Rectal smooth muscle tissue (tissue), 1 donor: Measurements from ENCODE around the gene MAEA.

ENCODE experiments used
- H3K27ac ChIP-seq: one replicate; pipeline ENCODE4 v1.7.0; 2013; ENCODE audit warnings: low read depth, low read length, inconsistent platforms
- H3K27me3 ChIP-seq: one replicate; pipeline ENCODE4 v1.7.0; 2013; ENCODE audit warnings: low read length; ENCODE audit not compliant: control insufficient read depth, insufficient read depth
- H3K36me3 ChIP-seq: one replicate; pipeline ENCODE4 v1.7.0; 2013; ENCODE audit warnings: low read length; ENCODE audit not compliant: control insufficient read depth, insufficient read depth
- H3K4me1 ChIP-seq: one replicate; pipeline ENCODE4 v1.7.0; 2013; ENCODE audit warnings: low read length; ENCODE audit not compliant: control insufficient read depth, insufficient read depth
- H3K4me3 ChIP-seq: one replicate; pipeline ENCODE4 v1.7.0; 2013; ENCODE audit warnings: low read length
- H3K9ac ChIP-seq: one replicate; pipeline ENCODE4 v1.7.0; 2013; ENCODE audit warnings: low read length

Gene MAEA

GRCh38 chr4:1253831-1254230 is 35.9 kb upstream of the MAEA start:
- Histone ChIP-seq H3K36me3 (no peaks in the 10 kb centered on the region), H3K4me3 (no peak overlapping the region), H3K27me3 (no peaks in the 10 kb centered on the region), H3K27ac (no peak overlapping the region), H3K9ac (no peak overlapping the region), H3K4me1 (peaks cover 10% of the 10 kb centered on the region)

GRCh38 chr4:1255151-1255550 is 34.5 kb upstream of the MAEA start:
- peaks cover 7% of the 10 kb centered on the region for H3K4me1 ChIP-seq
- H3K4me3 ChIP-seq: no peak overlapping the region
- no peaks in the 10 kb centered on the region for H3K36me3 ChIP-seq
- H3K9ac ChIP-seq: no peak overlapping the region
- H3K27me3 ChIP-seq: no peaks in the 10 kb centered on the region
- H3K27ac ChIP-seq: no peak overlapping the region

GRCh38 chr4:1255699-1256098 is 34.0 kb upstream of the MAEA start:
- H3K9ac ChIP-seq: no peak overlapping the region
- H3K27me3 ChIP-seq: no peaks in the 10 kb centered on the region
- peaks cover 1% of the 10 kb centered on the region for H3K4me1 ChIP-seq
- H3K36me3 ChIP-seq: no peaks in the 10 kb centered on the region
- no peak overlapping the region for H3K4me3 ChIP-seq
- no peak overlapping the region for H3K27ac ChIP-seq

GRCh38 chr4:1258457-1258856 is 31.2 kb upstream of the MAEA start:
- no peaks in the 10 kb centered on the region for H3K27me3 ChIP-seq
- no peak overlapping the region for H3K27ac ChIP-seq
- no peak overlapping the region for H3K9ac ChIP-seq
- no peaks in the 10 kb centered on the region for H3K4me1 ChIP-seq
- no peaks in the 10 kb centered on the region for H3K36me3 ChIP-seq
- no peak overlapping the region for H3K4me3 ChIP-seq

- Histone ChIP-seq H3K9ac (no peak overlapping the region), H3K4me3 (no peak overlapping the region), H3K4me1 (no peaks in the 10 kb centered on the region), H3K27ac (no peak overlapping the region), H3K27me3 (no peaks in the 10 kb centered on the region), H3K36me3 (no peaks in the 10 kb centered on the region)
Measured at GRCh38 chr4:1259966-1260365, 29.7 kb upstream of the MAEA start.

- H3K27me3 ChIP-seq: no peaks in the 10 kb centered on the region
- H3K4me3 ChIP-seq: no peak overlapping the region
- H3K4me1 ChIP-seq: no peaks in the 10 kb centered on the region
- no peaks in the 10 kb centered on the region for H3K36me3 ChIP-seq
- H3K27ac ChIP-seq: no peak overlapping the region
- no peak overlapping the region for H3K9ac ChIP-seq
Measured at GRCh38 chr4:1260418-1261106, 29.1 kb upstream of the MAEA start.

- no peak overlapping the region for H3K9ac ChIP-seq
- H3K27ac ChIP-seq: no peak overlapping the region
- H3K4me3 ChIP-seq: no peak overlapping the region
- H3K4me1 ChIP-seq: no peaks in the 10 kb centered on the region
- H3K36me3 ChIP-seq: no peaks in the 10 kb centered on the region
- no peaks in the 10 kb centered on the region for H3K27me3 ChIP-seq
Measured at GRCh38 chr4:1261107-1261928, 28.4 kb upstream of the MAEA start.

- H3K4me1 ChIP-seq: no peaks in the 10 kb centered on the region
Measured at GRCh38 chr4:1264942-1265341, 24.7 kb upstream of the MAEA start.

GRCh38 chr4:1265351-1265750 is 24.3 kb upstream of the MAEA start:
- Histone ChIP-seq H3K27ac (no peak overlapping the region), H3K36me3 (no peaks in the 10 kb centered on the region), H3K4me1 (no peaks in the 10 kb centered on the region), H3K9ac (no peak overlapping the region), H3K4me3 (no peak overlapping the region), H3K27me3 (no peaks in the 10 kb centered on the region)

More at GRCh38 chr4:1264942-1265341, 24.7 kb upstream of the MAEA start:
- H3K27me3 ChIP-seq: no peaks in the 10 kb centered on the region
- H3K36me3 ChIP-seq: no peaks in the 10 kb centered on the region
- no peak overlapping the region for H3K27ac ChIP-seq
- no peak overlapping the region for H3K9ac ChIP-seq
- no peak overlapping the region for H3K4me3 ChIP-seq

GRCh38 chr4:1266881-1267763 is 22.6 kb upstream of the MAEA start:
- no peak overlapping the region for H3K27ac ChIP-seq
- no peaks in the 10 kb centered on the region for H3K4me1 ChIP-seq
- H3K4me3 ChIP-seq: no peak overlapping the region

GRCh38 chr4:1269209-1269608 is 20.5 kb upstream of the MAEA start:
- H3K4me1 ChIP-seq: no peaks in the 10 kb centered on the region
- no peaks in the 10 kb centered on the region for H3K36me3 ChIP-seq
- H3K9ac ChIP-seq: no peak overlapping the region
- H3K27me3 ChIP-seq: no peaks in the 10 kb centered on the region
- no peak overlapping the region for H3K27ac ChIP-seq
- H3K4me3 ChIP-seq: no peak overlapping the region

More at GRCh38 chr4:1266881-1267763, 22.6 kb upstream of the MAEA start:
- Histone ChIP-seq H3K36me3 (no peaks in the 10 kb centered on the region), H3K27me3 (no peaks in the 10 kb centered on the region), H3K9ac (no peak overlapping the region)

GRCh38 chr4:1271686-1272085 is 18.0 kb upstream of the MAEA start:
- Histone ChIP-seq H3K27ac (no peak overlapping the region), H3K9ac (no peak overlapping the region), H3K36me3 (no peaks in the 10 kb centered on the region), H3K4me3 (no peak overlapping the region), H3K27me3 (no peaks in the 10 kb centered on the region), H3K4me1 (no peaks in the 10 kb centered on the region)
